ENCODE data around the gene HMGB3. TPM values are rescaled to one million over a fixed set of nuclear protein-coding genes. Genes with fewer than 3 reads are reported as not detected.
A peak's percentile ranks its signal among the peaks of the same experiment; 100 is the strongest.
"Not testable (repeated sequence)": the region's sequence is repeated elsewhere in the genome, so short reads cannot be mapped to it uniquely, and the experiment has no call there.

The HMGB3 gene
- 5.5 TPM for polyA plus RNA-seq

- Mint-ChIP-seq H3K4me3 (peak within 1 kb of the TSS; percentile 75 to 92 (median 87)), H3K4me1 (peaks cover 0 to 2% (median 0%) of the 10 kb centered on the region in 3 donors), H3K9me3 (no peaks in the 10 kb centered on the region), H3K36me3 (no peaks in the 10 kb centered on the region), H3K27ac (peak within 1 kb of the TSS; percentile 70 to 82 (median 73)), H3K27me3 (peaks cover 4% of the 10 kb centered on the region)
These were observed at the start of gene HMGB3 for GRCh38 chrX:150982788-150983520. Gene HMGB3, plus strand, starts transcription at chrX:150983335. Its CDS starts 2,265 bp downstream, at chrX:150985600.

GRCh38 chrX:150933945-150934350, 49.2 kb upstream of the HMGB3 start:
- Mint-ChIP-seq H3K36me3 (no peaks in the 10 kb centered on the region), H3K4me3 (no peak overlapping the region), H3K27ac (no peak overlapping the region), H3K4me1 (no peaks in the 10 kb centered on the region), H3K9me3 (peaks cover 0 to 8% (median 2%) of the 10 kb centered on the region in 3 donors), H3K27me3 (peaks cover 4% of the 10 kb centered on the region)

- Mint-ChIP-seq H3K4me1 (no peaks in the 10 kb centered on the region), H3K27me3 (peaks cover 4% of the 10 kb centered on the region), H3K27ac (no peak overlapping the region), H3K9me3 (peaks cover 0 to 8% (median 2%) of the 10 kb centered on the region in 3 donors), H3K4me3 (no peak overlapping the region), H3K36me3 (no peaks in the 10 kb centered on the region)
These were observed 48.7 kb upstream of the HMGB3 start for GRCh38 chrX:150934453-150934852.

GRCh38 chrX:150935467-150935866, 47.7 kb upstream of the HMGB3 start:
- H3K4me1 Mint-ChIP-seq = no peaks in the 10 kb centered on the region
- no peak overlapping the region for H3K4me3 Mint-ChIP-seq
- H3K9me3 Mint-ChIP-seq = peaks cover 0 to 8% (median 0%) of the 10 kb centered on the region in 3 donors
- peaks cover 2% of the 10 kb centered on the region for H3K27me3 Mint-ChIP-seq
- no peak overlapping the region for H3K27ac Mint-ChIP-seq
- H3K36me3 Mint-ChIP-seq = no peaks in the 10 kb centered on the region

- Mint-ChIP-seq H3K9me3 (peaks cover 0 to 8% (median 0%) of the 10 kb centered on the region in 3 donors), H3K4me3 (peak overlapping the region in 1 of 4 donors; percentile 13), H3K27ac (no peak overlapping the region), H3K36me3 (no peaks in the 10 kb centered on the region), H3K4me1 (no peaks in the 10 kb centered on the region), H3K27me3 (peaks cover 2% of the 10 kb centered on the region)
These were observed 46.6 kb upstream of the HMGB3 start for GRCh38 chrX:150936556-150936955.

GRCh38 chrX:150940844-150941495, 42.2 kb upstream of the HMGB3 start:
- Mint-ChIP-seq H3K4me3 (no peak overlapping the region), H3K27me3 (no peaks in the 10 kb centered on the region), H3K27ac (no peak overlapping the region), H3K9me3 (peaks cover 0 to 8% (median 0%) of the 10 kb centered on the region in 3 donors), H3K36me3 (no peaks in the 10 kb centered on the region), H3K4me1 (no peaks in the 10 kb centered on the region)

- Mint-ChIP-seq H3K27ac (no peak overlapping the region), H3K9me3 (peaks cover 0 to 6% (median 0%) of the 10 kb centered on the region in 3 donors), H3K4me1 (no peaks in the 10 kb centered on the region), H3K4me3 (no peak overlapping the region), H3K36me3 (no peaks in the 10 kb centered on the region), H3K27me3 (no peaks in the 10 kb centered on the region)
These were observed 41.6 kb upstream of the HMGB3 start for GRCh38 chrX:150941580-150941979.

GRCh38 chrX:150942942-150943594, 40.1 kb upstream of the HMGB3 start:
- H3K9me3 Mint-ChIP-seq = peaks cover 0 to 3% (median 0%) of the 10 kb centered on the region in 3 donors
- H3K27me3 Mint-ChIP-seq = no peaks in the 10 kb centered on the region
- no peaks in the 10 kb centered on the region for H3K4me1 Mint-ChIP-seq
- no peak overlapping the region for H3K4me3 Mint-ChIP-seq
- H3K27ac Mint-ChIP-seq = no peak overlapping the region
- H3K36me3 Mint-ChIP-seq = no peaks in the 10 kb centered on the region

- Mint-ChIP-seq H3K4me3 (no peak overlapping the region), H3K27ac (peak overlapping the region in 1 of 3 donors; percentile 21), H3K27me3 (no peaks in the 10 kb centered on the region), H3K36me3 (peaks cover 1% of the 10 kb centered on the region), H3K4me1 (no peaks in the 10 kb centered on the region), H3K9me3 (peaks cover 0 to 3% (median 0%) of the 10 kb centered on the region in 3 donors)
These were observed 38.9 kb upstream of the HMGB3 start for GRCh38 chrX:150944233-150944632.

GRCh38 chrX:150954951-150955350, 28.2 kb upstream of the HMGB3 start:
- Mint-ChIP-seq H3K27ac (no peak overlapping the region), H3K4me3 (no peak overlapping the region), H3K36me3 (no peaks in the 10 kb centered on the region), H3K27me3 (peaks cover 6% of the 10 kb centered on the region), H3K9me3 (peaks cover 0 to 1% (median 0%) of the 10 kb centered on the region in 3 donors), H3K4me1 (peaks cover 0 to 1% (median 0%) of the 10 kb centered on the region in 3 donors)

GRCh38 chrX:150955590-150955989, 27.5 kb upstream of the HMGB3 start:
- no peak overlapping the region for H3K27ac Mint-ChIP-seq
- peaks cover 0 to 1% (median 0%) of the 10 kb centered on the region in 3 donors for H3K4me1 Mint-ChIP-seq
- H3K27me3 Mint-ChIP-seq = peaks cover 6% of the 10 kb centered on the region
- H3K9me3 Mint-ChIP-seq = peaks cover 0 to 1% (median 0%) of the 10 kb centered on the region in 3 donors
- no peak overlapping the region for H3K4me3 Mint-ChIP-seq
- no peaks in the 10 kb centered on the region for H3K36me3 Mint-ChIP-seq

GRCh38 chrX:150958177-150958576, 25.0 kb upstream of the HMGB3 start:
- Mint-ChIP-seq H3K36me3 (no peaks in the 10 kb centered on the region), H3K4me1 (no peaks in the 10 kb centered on the region), H3K4me3 (no peak overlapping the region), H3K27me3 (peaks cover 1% of the 10 kb centered on the region), H3K9me3 (peaks cover 0 to 1% (median 0%) of the 10 kb centered on the region in 3 donors), H3K27ac (no peak overlapping the region)

GRCh38 chrX:150959557-150959956, 23.6 kb upstream of the HMGB3 start:
- Mint-ChIP-seq H3K36me3 (no peaks in the 10 kb centered on the region), H3K27me3 (peaks cover 1% of the 10 kb centered on the region), H3K4me3 (no peak overlapping the region), H3K9me3 (peaks cover 0 to 1% (median 0%) of the 10 kb centered on the region in 3 donors), H3K27ac (no peak overlapping the region), H3K4me1 (no peaks in the 10 kb centered on the region)

GRCh38 chrX:150961631-150962030, 21.5 kb upstream of the HMGB3 start:
- Mint-ChIP-seq H3K4me1 (no peaks in the 10 kb centered on the region), H3K27me3 (peaks cover 4% of the 10 kb centered on the region), H3K36me3 (no peaks in the 10 kb centered on the region), H3K9me3 (peaks cover 0 to 1% (median 0%) of the 10 kb centered on the region in 3 donors), H3K4me3 (no peak overlapping the region), H3K27ac (no peak overlapping the region)

- not testable (repeated sequence) for H3K27me3 Mint-ChIP-seq, H3K27ac Mint-ChIP-seq, H3K36me3 Mint-ChIP-seq
These were observed 18.7 kb upstream of the HMGB3 start for GRCh38 chrX:150964416-150964815.

More at GRCh38 chrX:150964416-150964815, 18.7 kb upstream of the HMGB3 start:
- H3K4me3 Mint-ChIP-seq, H3K9me3 Mint-ChIP-seq, H3K4me1 Mint-ChIP-seq: not testable (repeated sequence)
